ACC112 (cell line): Measurements from ENCODE around the gene PHTF1.

Source experiments
- H2AFZ ChIP-seq: fragments of 200-600 bp; sonication (generic); one replicate; pipeline ENCODE4 v1.6.0; 2017; ENCODE audit warnings: antibody characterized with exemption, low read length; ENCODE audit not compliant: unreplicated experiment
- H3K27ac ChIP-seq: fragments of 200-600 bp; sonication (generic); 2 replicates; pipeline ENCODE4 v1.5.1; 2014; ENCODE audit warnings: low read depth, mild to moderate bottlenecking, antibody characterized with exemption, low read length, moderate library complexity
- H3K27me3 ChIP-seq: fragments of 200-600 bp; sonication (generic); 2 replicates; pipeline ENCODE4 v1.6.1; 2014; ENCODE audit warnings: mild to moderate bottlenecking, antibody characterized with exemption, low read length, moderate library complexity, mixed read lengths; ENCODE audit not compliant: insufficient read depth
- H3K36me3 ChIP-seq: fragments of 200-600 bp; sonication (generic); 2 replicates; pipeline ENCODE4 v1.6.1; 2016; ENCODE audit warnings: mild to moderate bottlenecking, antibody characterized with exemption, low read length, moderate library complexity, mixed read lengths; ENCODE audit not compliant: insufficient read depth
- H3K4me1 ChIP-seq: fragments of 200-600 bp; sonication (generic); one replicate; pipeline ENCODE4 v1.6.1; 2016; ENCODE audit warnings: low read length, mixed read lengths; ENCODE audit not compliant: insufficient read depth, unreplicated experiment, control insufficient read depth
- H3K4me3 ChIP-seq: fragments of 200-600 bp; sonication (generic); 2 replicates; pipeline ENCODE4 v1.5.1; 2014; ENCODE audit warnings: mild to moderate bottlenecking, low read depth, low read length
- H3K79me2 ChIP-seq: fragments of 200-600 bp; sonication (generic); one replicate; pipeline ENCODE4 v1.6.0; 2016; ENCODE audit warnings: low read length; ENCODE audit not compliant: control insufficient read depth, unreplicated experiment, insufficient read depth

Gene PHTF1

GRCh38 chr1:113683384-113684152 is 75.7 kb downstream of the PHTF1 start:
- no peaks in the 10 kb centered on the region for H3K36me3 ChIP-seq
- H3K4me3 ChIP-seq: no peak overlapping the region
- H3K27ac ChIP-seq: peak overlapping the region; percentile 65
- no peaks in the 10 kb centered on the region for H3K79me2 ChIP-seq
- H3K4me1 ChIP-seq: peaks cover 14% of the 10 kb centered on the region
- H2AFZ ChIP-seq: peak overlapping the region; percentile 62
- no peaks in the 10 kb centered on the region for H3K27me3 ChIP-seq

- Histone ChIP-seq H3K27me3 (no peaks in the 10 kb centered on the region), H3K36me3 (no peaks in the 10 kb centered on the region), H2AFZ (no peak overlapping the region), H3K79me2 (no peaks in the 10 kb centered on the region), H3K4me3 (no peak overlapping the region), H3K27ac (no peak overlapping the region), H3K4me1 (peaks cover 22% of the 10 kb centered on the region)
Measured at GRCh38 chr1:113681596-113682337, 77.5 kb downstream of the PHTF1 start.

- Histone ChIP-seq H3K27me3 (no peaks in the 10 kb centered on the region), H3K4me3 (no peak overlapping the region), H3K27ac (no peak overlapping the region), H2AFZ (no peak overlapping the region), H3K79me2 (no peaks in the 10 kb centered on the region), H3K4me1 (peaks cover 19% of the 10 kb centered on the region), H3K36me3 (0 out of 2 replicates have a peak, but pooled peaks cover 2% of the 10 kb centered on the region)
Measured at GRCh38 chr1:113678159-113678469, 81.2 kb downstream of the PHTF1 start.

GRCh38 chr1:113677250-113678158 is 81.8 kb downstream of the PHTF1 start:
- Histone ChIP-seq H3K4me3 (no peak overlapping the region), H3K27ac (no peak overlapping the region), H3K27me3 (no peaks in the 10 kb centered on the region), H3K36me3 (0 out of 2 replicates have a peak, but pooled peaks cover 7% of the 10 kb centered on the region), H3K4me1 (peaks cover 19% of the 10 kb centered on the region), H2AFZ (no peak overlapping the region), H3K79me2 (no peaks in the 10 kb centered on the region)

GRCh38 chr1:113676524-113676923 is 82.8 kb downstream of the PHTF1 start:
- H2AFZ ChIP-seq: no peak overlapping the region
- no peak overlapping the region for H3K4me3 ChIP-seq
- H3K36me3 ChIP-seq: 0 out of 2 replicates have a peak, but pooled peaks cover 7% of the 10 kb centered on the region
- H3K27me3 ChIP-seq: no peaks in the 10 kb centered on the region
- peaks cover 19% of the 10 kb centered on the region for H3K4me1 ChIP-seq
- no peak overlapping the region for H3K27ac ChIP-seq
- H3K79me2 ChIP-seq: no peaks in the 10 kb centered on the region

- Histone ChIP-seq H3K4me3 (no peak overlapping the region), H2AFZ (no peak overlapping the region), H3K36me3 (0 out of 2 replicates have a peak, but pooled peaks cover 7% of the 10 kb centered on the region), H3K4me1 (peaks cover 19% of the 10 kb centered on the region), H3K27ac (no peak overlapping the region), H3K27me3 (no peaks in the 10 kb centered on the region), H3K79me2 (no peaks in the 10 kb centered on the region)
Measured at GRCh38 chr1:113675302-113675701, 84.0 kb downstream of the PHTF1 start.

GRCh38 chr1:113674591-113674990 is 84.7 kb downstream of the PHTF1 start:
- Histone ChIP-seq H3K4me3 (no peak overlapping the region), H3K27me3 (no peaks in the 10 kb centered on the region), H3K4me1 (peaks cover 19% of the 10 kb centered on the region), H3K27ac (no peak overlapping the region), H2AFZ (no peak overlapping the region), H3K36me3 (0 out of 2 replicates have a peak, but pooled peaks cover 7% of the 10 kb centered on the region), H3K79me2 (no peaks in the 10 kb centered on the region)

GRCh38 chr1:113672491-113672890 is 86.8 kb downstream of the PHTF1 start:
- H3K79me2 ChIP-seq: no peaks in the 10 kb centered on the region
- H3K36me3 ChIP-seq: 0 out of 2 replicates have a peak, but pooled peaks cover 7% of the 10 kb centered on the region
- no peaks in the 10 kb centered on the region for H3K27me3 ChIP-seq
- H3K4me1 ChIP-seq: peaks cover 16% of the 10 kb centered on the region
- no peak overlapping the region for H2AFZ ChIP-seq
- no peak overlapping the region for H3K4me3 ChIP-seq
- H3K27ac ChIP-seq: no peak overlapping the region

- H3K27ac ChIP-seq: no peak overlapping the region
- H2AFZ ChIP-seq: no peak overlapping the region
- H3K79me2 ChIP-seq: no peaks in the 10 kb centered on the region
- H3K36me3 ChIP-seq: peaks cover 10% of the 10 kb centered on the region; the same call in 1 of the 2 replicates
- peaks cover 11% of the 10 kb centered on the region for H3K4me1 ChIP-seq
- H3K4me3 ChIP-seq: no peak overlapping the region
- no peaks in the 10 kb centered on the region for H3K27me3 ChIP-seq
Measured at GRCh38 chr1:113670650-113671049, 88.6 kb downstream of the PHTF1 start.

- Histone ChIP-seq H3K4me3 (no peak overlapping the region), H3K27me3 (no peaks in the 10 kb centered on the region), H3K4me1 (peaks cover 5% of the 10 kb centered on the region), H3K27ac (no peak overlapping the region), H3K36me3 (peaks cover 10% of the 10 kb centered on the region; the same call in 1 of the 2 replicates), H2AFZ (no peak overlapping the region), H3K79me2 (no peaks in the 10 kb centered on the region)
Measured at GRCh38 chr1:113669988-113670387, 89.3 kb downstream of the PHTF1 start.
